Stimulated activated CD8-positive, alpha-beta memory T cell treated with anti-CD3 and anti-CD28 coated beads, Interleukin-2, amount 100 ng/mL, for 1 hour (primary cell): Measurements from ENCODE around the gene SPIB.
A peak's percentile ranks its signal among the peaks of the same experiment; 100 is the strongest.
"Not testable (repeated sequence)": the region's sequence is repeated elsewhere in the genome, so short reads cannot be mapped to it uniquely, and the experiment has no call there.

Experiments used
- DNase-seq, 2 donors: peaks; one replicate each; pipeline ENCODE4 v3.0.0-alpha.2; 2020; ENCODE audit warnings: low read depth in 2 of 2

The SPIB gene

DNA sequence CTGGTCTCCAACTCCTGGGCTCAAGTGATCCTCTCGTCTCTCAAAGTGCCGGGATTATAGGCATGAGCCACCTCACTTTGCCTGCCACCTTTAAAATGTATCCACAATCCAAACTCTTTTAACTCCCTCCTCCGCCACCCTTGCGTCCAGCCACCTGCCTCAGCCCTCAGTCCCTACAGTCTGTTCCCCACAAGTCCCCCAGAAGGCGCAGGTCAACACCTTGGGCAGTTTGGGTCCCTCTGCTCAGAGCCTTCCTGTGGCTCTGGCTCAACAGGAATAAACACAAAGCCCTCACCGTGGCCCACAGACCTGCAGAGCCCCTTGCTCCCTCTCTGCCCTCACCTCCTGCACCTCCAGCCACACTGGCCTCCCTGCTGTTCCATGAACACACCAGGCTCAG lies 50.1 kb downstream of the SPIB start:
- DNase-seq = no peak

DNA sequence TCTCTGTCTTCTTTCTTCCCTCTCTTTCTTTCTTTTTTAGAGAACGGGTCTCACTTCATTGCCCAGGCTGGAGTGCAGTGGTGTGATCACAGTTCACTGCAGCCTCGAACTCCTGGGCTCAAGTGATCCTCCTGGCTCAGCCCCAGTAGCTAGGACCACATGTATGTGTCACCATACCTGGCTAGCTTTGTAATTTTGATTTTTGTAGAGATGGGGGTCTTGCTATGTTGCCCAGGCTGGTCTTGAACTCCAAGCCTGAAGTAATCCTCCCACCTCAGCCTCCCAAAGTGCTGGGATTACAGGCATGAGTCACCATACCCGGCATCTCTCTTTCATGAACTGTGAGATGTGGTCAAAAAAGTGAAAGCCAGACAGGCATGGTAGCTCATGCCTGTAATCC lies 54.6 kb downstream of the SPIB start:
- not testable (repeated sequence) for DNase-seq

DNA sequence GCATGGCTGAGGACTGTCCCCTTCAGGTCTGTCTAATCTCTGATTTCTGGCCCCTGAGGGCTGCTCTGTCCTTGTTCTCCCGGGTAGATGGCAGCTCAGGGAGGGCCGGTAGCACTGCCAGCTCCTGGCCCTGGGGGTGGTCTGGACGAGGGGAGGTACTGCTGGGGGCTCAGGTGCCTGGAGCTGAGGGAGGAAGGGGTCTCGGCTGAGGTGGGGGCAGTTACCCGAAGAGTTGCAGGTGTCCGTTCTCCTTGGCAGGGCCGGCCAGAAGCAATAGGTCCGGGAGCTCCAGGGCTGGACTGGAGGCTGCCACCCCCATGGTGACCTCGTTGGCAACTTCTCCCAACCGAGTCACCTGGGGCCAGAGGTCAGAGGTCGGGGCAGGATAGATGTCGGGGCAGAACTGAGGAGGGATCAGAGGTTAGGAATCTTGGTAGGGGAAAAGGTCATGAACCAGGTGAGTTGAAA lies 56.4 kb downstream of the SPIB start:
- no peak for DNase-seq

DNA sequence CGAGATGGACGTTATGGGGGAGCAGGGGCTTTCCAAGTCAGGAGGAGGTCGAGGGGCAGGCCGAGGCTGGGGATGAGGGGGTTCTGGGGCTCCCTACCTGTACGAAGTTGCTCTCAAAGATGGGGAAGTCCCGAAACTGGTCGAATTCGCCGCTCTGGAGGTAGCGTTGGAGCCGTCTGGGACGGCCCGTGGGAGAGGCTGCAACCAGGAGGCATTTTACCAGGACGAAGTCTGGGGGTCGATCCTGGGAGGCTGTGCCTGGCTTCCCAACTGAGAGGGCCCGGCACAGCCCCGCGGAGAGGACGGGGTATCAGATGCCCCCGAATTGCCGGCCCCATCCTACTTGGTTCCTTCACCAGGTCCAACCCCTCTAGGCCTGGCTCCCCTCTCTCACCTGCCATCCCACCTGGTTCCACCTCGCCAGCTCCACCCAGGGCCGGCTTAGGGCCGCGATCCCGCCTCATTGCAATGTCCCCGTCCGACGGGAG lies 57.0 kb downstream of the SPIB start:
- no peak for DNase-seq

DNA sequence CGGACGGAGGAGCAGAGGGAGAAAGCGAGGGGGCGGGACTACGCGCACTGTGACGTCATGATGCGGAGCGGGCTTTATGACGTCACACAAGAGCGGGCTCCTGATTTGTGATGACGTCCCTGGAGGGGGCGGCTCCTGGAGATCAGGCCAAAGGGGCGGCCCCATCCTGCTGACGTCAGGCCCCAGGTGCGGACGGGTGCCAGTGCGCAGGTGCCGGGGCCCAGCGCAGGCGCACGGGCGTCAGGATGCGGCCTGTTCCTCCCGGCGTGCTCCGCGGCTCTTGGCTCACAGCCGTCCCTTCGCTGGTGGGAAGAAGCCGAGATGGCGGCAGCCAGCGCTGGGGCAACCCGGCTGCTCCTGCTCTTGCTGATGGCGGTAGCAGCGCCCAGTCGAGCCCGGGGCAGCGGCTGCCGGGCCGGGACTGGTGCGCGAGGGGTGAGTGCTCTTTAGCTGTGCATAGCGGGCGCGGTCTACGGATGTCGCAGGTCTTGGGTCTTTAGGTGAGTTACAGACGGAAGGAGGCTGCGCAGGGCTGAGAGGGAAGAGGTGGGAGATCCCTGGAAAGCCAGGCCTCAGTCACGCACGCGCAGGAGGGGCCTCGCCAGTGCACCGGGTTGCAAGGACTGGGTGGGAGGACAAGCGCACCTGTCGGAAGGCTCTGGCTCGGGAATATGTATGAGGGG lies 57.6 kb downstream of the SPIB start, which contains the start of the genes EMC10 and GARIN5A:
EMC10 (plus strand) TSS at position 284 of the 683 bp plus-strand sequence; CDS start at position 322, 38 bp downstream.
GARIN5A (minus strand) TSS at position 625 of the 683 bp plus-strand sequence; CDS start at position 165, 460 bp downstream.
- DNase-seq = peak; percentile 76 to 84

DNA sequence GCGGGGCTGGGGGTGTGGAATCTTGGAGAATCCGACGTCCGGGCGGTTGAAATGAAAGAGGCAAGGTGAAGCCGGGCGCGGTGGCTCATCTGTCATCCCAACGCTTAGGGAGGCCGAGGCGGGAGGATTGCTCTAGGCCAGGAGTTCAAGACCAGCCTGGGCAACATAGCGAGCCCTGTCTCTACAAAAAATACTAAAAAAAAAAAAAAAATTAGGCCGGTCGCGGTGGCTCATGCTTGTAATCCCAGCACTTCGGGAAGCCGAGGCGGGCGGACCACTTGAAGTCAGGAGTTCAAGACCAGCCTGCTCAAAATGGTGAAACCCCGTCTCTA lies 58.1 kb downstream of the SPIB start:
- DNase-seq = no peak

DNA sequence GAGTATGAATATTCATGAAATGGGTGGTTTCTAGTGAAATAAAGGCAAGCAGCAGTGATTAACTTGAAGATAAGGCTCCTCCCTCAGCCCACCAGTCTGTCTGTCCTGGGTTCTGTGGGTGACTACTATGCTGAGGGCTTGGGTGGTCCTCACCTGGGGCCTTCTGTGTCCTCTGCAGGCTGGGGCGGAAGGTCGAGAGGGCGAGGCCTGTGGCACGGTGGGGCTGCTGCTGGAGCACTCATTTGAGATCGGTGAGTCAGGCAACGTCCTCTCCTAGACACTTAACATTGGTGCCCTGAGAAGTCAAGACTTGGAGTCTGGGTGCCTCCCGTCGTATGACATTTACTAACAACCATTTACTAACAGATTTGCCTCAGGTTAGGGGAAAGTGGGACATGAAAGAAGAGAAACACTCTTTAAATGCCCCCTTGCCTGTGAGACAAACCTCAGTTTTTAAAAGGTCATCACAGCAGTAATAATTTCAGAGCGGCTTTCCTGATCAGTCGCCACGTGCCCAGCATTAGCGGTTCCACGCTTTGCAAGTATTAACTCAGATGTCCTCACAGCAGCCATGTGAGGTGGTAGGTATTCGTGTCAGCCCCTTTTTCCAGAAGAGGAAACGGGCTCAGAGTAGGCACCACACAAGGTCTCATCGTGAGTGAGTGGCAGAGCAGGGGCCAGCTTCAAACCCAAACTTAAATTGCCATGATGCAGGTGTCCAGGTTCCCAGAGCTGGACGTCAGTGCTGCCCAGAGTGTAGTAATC lies 59.2 kb downstream of the SPIB start:
- no peak for DNase-seq

DNA sequence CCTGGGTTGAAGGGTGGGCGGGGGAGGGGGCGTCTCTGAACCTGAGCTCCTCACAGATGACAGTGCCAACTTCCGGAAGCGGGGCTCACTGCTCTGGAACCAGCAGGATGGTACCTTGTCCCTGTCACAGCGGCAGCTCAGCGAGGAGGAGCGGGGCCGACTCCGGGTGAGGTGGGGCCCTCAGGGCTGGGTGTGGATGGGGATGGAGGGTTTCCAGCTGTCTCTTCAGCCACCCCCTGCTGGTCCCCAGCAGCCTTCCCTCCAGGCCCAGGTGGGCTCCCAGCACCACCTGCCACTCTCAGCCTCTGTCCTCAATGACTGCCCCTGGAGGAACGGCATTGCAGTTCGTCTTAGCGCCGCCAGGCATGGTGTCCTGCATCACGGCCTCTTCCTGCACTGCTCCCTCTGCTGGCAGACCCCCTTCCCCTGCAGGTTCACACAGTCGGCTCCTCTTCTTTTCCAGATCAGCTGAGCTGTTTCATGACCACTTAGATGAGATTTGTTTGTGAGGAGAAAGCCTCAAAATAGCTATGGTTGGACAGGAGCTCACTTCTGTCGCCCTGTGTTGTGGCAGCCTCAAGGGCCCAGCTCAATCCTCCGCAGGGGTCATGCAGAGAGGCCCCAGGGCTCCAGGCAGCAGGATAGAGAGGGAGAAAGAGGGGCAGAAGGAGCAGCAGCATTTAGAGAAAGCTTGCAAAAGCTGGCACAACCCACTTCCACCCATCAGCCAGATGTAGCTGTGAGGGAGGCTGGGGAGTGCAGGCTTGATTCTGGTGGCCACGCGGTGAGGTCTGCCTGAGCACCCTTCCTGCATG lies 60.4 kb downstream of the SPIB start:
- DNase-seq = no peak

DNA sequence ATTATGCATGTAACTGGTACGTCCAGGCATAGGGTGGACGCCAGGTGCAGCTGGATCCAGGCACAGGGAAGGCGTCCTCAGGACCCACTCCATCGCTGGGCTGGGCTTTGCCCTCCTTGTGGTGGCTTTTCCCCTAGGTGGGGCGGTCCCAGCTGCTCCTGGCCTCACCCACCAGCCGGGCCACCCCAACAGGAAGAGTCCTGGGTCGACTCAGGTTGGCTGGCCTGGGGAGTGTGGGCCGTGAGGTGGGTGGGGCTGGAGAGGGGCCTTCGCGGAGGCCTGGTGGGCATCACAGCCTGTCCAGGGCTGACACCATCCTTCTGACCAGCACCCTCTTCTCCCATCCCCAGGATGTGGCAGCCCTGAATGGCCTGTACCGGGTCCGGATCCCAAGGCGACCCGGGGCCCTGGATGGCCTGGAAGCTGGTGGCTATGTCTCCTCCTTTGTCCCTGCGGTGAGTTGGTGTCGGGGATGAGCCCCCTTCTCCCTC lies 61.1 kb downstream of the SPIB start:
- DNase-seq = no peak

DNA sequence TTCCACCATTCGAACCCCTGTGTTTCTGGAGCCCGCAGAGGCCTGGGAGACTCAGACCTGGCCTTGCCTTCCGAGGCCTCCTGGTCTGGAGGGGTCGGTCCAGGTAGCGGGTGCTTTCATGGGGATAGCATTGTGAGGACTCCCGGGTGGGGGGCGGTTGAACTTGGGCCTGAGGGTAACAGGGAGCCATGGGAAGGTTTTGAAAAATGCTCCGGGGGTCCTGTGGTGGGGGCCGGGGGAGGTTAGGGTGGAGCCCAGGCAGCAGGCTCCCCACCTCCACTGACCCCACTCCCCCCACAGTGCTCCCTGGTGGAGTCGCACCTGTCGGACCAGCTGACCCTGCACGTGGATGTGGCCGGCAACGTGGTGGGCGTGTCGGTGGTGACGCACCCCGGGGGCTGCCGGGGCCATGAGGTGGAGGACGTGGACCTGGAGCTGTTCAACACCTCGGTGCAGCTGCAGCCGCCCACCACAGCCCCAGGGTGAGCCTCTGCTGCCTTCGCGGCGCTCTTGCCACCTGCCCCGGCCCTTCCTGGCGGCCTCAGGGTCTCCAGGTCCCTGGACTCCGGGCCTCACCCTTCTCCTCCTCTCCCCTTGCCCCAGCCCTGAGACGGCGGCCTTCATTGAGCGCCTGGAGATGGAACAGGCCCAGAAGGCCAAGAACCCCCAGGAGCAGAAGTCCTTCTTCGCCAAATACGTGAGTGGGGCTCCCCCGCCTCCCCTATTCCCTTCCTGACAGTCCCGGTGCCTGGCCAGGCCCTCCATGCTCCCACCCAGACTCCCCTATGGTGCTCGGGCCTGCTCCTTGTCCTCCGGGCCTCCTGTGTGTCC lies 61.8 kb downstream of the SPIB start:
- DNase-seq = no peak
